GM12891 (cell line): ENCODE measurements around the gene GFAP.

ENCODE experiments used
- DNase-seq: peaks from one replicate; pipeline ENCODE4 v3.0.0; 2011; ENCODE audit warnings: low spot score; ENCODE audit not compliant: insufficient read length
- FAIRE-seq: peaks from 2 replicates; lab custom pipeline; 2011; peaks lifted over from hg19 to GRCh38; lab: Jason Lieb, UNC
- PAX5 ChIP-seq: IDR thresholded peaks from 2 replicates; pipeline ENCODE4 v1.6.1; 2011; ENCODE audit warnings: low read length, moderate library complexity, mild to moderate bottlenecking; ENCODE audit not compliant: insufficient read depth, severe bottlenecking
- POLR2A ChIP-seq: IDR thresholded peaks from 2 replicates; pipeline ENCODE4 v1.6.1; 2011; ENCODE audit warnings: low read depth, low read length, control low read depth
- POLR2AphosphoS5 ChIP-seq: IDR thresholded peaks from 2 replicates; pipeline ENCODE4 v1.6.1; 2011; ENCODE audit warnings: low read depth, low read length, control low read depth
- POU2F2 ChIP-seq: IDR thresholded peaks from 2 replicates; pipeline ENCODE4 v1.6.1; 2011; ENCODE audit warnings: low read depth, mild to moderate bottlenecking, control low read depth, low read length, moderate library complexity
- SPI1 ChIP-seq: IDR thresholded peaks from 2 replicates; pipeline ENCODE4 v1.6.1; 2011; ENCODE audit warnings: low read depth, low read length, control low read depth
- TAF1 ChIP-seq: IDR thresholded peaks from 2 replicates; pipeline ENCODE4 v1.6.1; 2011; ENCODE audit warnings: low read depth, low read length, control low read depth

Gene GFAP

GRCh38 chr17:44908761-44909326, 6.5 kb downstream of the GFAP start:
- FAIRE-seq, result no peak
- TF ChIP-seq POLR2A, result no peak
- no peak for TF ChIP-seq POLR2AphosphoS5
- no peak for TF ChIP-seq TAF1
- no peak for TF ChIP-seq SPI1
- no peak for TF ChIP-seq POU2F2
- no peak for TF ChIP-seq PAX5
- no peak for DNase-seq

DNA sequence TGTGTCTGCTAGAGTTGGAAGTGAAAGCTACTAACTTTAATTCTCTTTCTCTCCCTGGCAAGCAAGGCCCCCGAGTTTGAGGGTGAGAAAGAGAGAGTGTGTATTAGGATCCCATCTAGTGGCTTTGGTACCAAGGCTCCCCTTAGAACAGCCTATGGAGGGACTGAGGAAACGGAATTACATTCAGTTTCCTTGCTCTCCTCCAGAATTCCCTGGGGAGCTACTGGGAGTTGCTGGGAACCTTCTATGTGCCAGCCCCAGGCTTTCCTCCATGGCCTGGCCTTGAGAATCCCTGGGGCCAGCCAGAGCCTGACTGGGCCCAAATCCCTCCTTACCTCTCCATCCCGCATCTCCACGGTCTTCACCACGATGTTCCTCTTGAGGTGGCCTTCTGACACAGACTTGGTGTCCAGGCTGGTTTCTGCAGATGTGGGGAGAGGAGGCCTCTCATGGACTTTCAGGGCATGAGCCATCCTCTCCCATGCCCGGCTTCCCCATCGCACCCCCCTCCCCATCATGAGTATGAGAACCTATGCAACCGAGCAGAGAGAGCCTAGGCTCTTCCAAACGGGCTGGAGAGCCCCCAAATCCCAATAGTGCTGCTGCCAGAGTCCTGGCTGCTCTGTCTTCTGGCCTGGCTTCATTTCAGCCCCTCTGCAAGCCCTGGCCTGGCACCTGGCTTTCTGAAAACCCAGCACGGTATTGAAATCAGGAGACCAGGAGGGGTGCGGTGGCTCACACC, 7.4 kb downstream of the GFAP start:
- TF ChIP-seq PAX5 (no peak), POU2F2 (no peak), POLR2A (no peak), SPI1 (no peak), POLR2AphosphoS5 (no peak), TAF1 (no peak)
- FAIRE-seq (no peak), DNase-seq (no peak)

DNA sequence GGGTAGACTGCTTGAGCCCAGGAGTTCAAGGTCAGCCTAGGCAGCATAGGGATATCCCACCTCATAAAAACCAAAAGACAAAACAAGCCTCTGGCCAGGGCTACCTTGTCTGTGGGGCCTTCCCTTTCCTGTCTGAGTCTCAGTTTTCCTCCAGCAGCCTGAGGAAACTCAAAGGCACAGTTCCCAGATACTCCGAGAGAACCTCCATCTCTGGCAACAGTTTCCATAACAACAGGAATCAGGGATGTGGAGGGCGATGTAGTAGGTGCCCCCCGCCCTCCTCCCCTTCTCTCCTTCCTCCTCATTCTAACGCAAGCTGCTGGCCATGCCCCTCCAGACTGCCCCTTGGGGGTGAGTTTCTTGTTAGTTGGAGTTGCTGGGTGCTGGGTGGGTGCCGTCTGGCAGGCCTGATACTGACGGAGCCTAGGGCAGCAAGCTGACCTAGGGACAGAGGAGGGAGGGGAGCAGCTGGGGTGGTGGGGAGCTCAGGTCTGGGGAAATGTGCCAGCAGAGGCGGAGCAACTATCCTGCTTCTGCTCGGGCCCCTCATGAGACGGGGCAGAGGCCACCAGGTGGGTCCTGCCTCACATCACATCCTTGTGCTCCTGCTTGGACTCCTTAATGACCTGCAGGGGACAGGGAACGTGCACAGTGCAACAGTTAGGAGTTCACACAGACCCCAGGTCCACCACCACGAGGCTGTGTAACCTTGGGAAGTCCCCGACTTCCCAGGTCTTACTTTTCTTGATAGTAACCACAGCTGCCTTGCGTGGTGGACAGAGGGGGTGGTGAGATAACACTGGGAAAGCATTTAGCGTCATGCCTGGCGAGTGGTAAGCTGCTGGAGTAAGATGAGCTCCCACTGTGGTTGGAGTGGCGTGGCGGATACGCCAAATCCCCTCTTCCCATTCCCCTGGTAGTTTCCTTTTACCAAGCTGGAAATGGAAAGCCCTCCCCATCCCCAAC, 8.3 kb downstream of the GFAP start:
- FAIRE-seq (no peak), DNase-seq (no peak)
- TF ChIP-seq PAX5, result no peak
- no peak for TF ChIP-seq POLR2A
- TF ChIP-seq SPI1, result no peak
- no peak for TF ChIP-seq TAF1

DNA sequence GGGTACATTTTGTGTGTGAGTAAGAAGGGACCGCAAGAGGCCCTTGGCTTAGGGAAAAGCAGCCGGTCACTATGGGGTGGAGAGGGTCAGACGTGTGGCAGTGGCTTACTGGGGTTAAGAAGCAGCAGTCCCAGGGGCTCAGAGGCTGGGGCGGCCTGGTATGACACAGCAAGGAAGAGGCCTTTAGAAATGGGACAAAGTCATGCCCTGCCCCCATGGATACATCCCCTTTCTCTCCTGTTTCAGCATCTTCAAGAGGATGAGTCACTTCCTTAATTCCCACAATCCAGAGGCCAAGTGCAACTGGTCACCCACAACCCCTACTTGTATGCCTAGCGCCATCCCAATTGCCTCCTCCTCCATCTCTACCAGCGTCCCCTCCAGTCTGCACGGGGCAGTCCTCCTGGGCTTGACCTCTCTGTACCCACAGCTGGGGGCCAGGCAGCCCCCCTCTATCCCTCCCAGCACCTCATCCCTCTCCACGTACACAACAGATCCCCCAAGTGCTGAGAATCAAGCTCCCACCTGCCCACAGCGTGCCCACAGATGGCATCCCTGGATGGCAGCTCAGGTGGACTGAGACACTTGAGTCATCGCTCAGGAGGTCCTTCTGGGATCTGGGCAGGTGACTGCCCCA, 9.2 kb downstream of the GFAP start:
- DNase-seq, result no peak
- no peak for FAIRE-seq
- TF ChIP-seq POU2F2 (no peak), POLR2AphosphoS5 (no peak), PAX5 (no peak), POLR2A (no peak), SPI1 (no peak), TAF1 (no peak)

GRCh38 chr17:44905006-44906000, 10.0 kb downstream of the GFAP start:
- DNase-seq (no peak), FAIRE-seq (no peak)
- TF ChIP-seq PAX5 (no peak), POLR2A (no peak), SPI1 (no peak), POLR2AphosphoS5 (no peak), POU2F2 (no peak), TAF1 (no peak)

DNA sequence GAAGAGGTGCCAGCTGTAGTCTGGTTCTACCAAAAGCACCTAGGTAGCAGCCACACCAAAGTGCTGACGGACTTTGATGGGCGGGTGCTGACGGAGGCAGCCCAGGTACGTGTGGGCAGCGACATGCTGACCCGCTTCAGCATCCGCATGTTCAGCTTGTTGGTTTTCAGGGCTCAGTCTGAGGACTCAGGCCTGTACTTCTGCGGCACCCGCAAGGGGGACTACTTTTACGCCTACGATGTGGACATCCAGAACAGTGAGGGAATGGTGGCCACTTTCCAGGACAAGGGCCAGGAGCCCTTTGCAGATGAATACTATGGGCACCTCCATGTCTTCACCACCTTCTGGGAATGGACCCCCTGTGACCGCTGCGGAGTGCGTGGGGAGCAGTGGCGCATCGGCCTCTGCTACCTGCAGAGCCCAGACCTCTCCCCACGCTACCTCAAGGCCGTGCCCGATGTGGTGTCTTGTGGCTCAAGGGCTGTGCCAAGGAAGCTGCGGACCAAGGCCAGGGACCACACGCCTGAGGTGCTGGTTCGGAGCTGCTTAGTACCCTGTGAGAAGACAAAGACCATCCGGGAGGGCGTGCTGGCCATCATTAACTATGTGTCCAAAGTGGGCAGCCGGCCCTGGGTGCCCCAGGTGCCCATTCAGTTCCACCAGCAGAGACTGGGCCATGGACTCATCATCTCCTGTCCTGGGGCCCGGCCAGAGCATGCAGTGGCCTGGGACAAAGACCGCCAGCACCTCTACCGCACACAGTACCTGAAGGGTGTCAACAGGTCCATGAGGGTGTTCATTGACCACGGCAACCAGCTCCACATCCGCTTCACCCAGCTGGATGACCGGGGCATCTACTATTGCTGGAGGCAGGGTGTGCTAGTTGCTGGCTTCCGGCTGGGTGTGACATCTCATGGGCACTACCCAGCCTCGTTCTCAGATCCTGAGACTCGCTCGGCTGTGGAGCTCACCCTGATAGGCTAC, 11.0 kb downstream of the GFAP start:
- no peak for FAIRE-seq
- TF ChIP-seq POLR2A (no peak), SPI1 (no peak), POU2F2 (no peak), TAF1 (no peak), POLR2AphosphoS5 (no peak), PAX5 (no peak)

GRCh38 chr17:44903012-44903685, 12.2 kb downstream of the GFAP start:
- FAIRE-seq (no peak), DNase-seq (no peak)
- TF ChIP-seq POLR2AphosphoS5 (no peak), POLR2A (no peak), TAF1 (no peak), POU2F2 (no peak), SPI1 (no peak), PAX5 (no peak)

More for the DNA sequence above, 11.0 kb downstream of the GFAP start:
- no peak for DNase-seq
